SK-N-SH (cell line): Measurements from ENCODE around the gene DNMT3A. TPM values are rescaled to one million over a fixed set of nuclear protein-coding genes. Genes with fewer than 3 reads are reported as not detected.

Source experiments
- CTCF ChIA-PET: fragments of 300-600, 350-600 bp; formaldehyde crosslinking; extraction: SDS; loops from one replicate; lab custom pipeline; 2021; lab: Yijun Ruan, JAX
- POLR2A ChIA-PET: fragments of 350-600 bp; sonication (Branson Sonifier 250); formaldehyde crosslinking; extraction: SDS; loops from one replicate; lab custom pipeline; 2020; ENCODE audit warnings: antibody characterized with exemption, inconsistent platforms; lab: Yijun Ruan, JAX
- DNase-seq: peaks from one replicate; pipeline ENCODE4 v3.0.0; 2012
- H2AFZ ChIP-seq: fragments of 200-600 bp; sonication (generic); 2 replicates; pipeline ENCODE4 v1.8.1; 2016; ENCODE audit warnings: antibody characterized with exemption, mild to moderate bottlenecking, low read depth
- H3F3A ChIP-seq: fragments of 200-600 bp; sonication (generic); replicated peaks from 2 replicates; pipeline ENCODE3; 2016; ENCODE audit warnings: antibody characterized with exemption, mild to moderate bottlenecking; ENCODE audit not compliant: insufficient read depth
- H3K27ac ChIP-seq, 2 experiments: fragments of 200-500 bp in 1 of 2; fragments of 200-600 bp in 1 of 2; sonication (Bioruptor generic) in 1 of 2; sonication (generic), shearing (Covaris generic) in 1 of 2; 2 replicates each; pipeline versions ENCODE4 v1.5.1 to v1.6.1; 2014 to 2016; ENCODE audit warnings: low read depth in 2 of 2, inconsistent platforms in 1 of 2, low read length in 1 of 2, mild to moderate bottlenecking in 1 of 2, mixed read lengths in 1 of 2
- H3K27me3 ChIP-seq: fragments of 200-600 bp; sonication (generic), shearing (Covaris generic); 2 replicates; pipeline ENCODE4 v1.6.1; 2016; ENCODE audit warnings: mixed run types; ENCODE audit not compliant: insufficient read depth
- H3K36me3 ChIP-seq, 2 experiments: fragments of 200-500 bp in 1 of 2; fragments of 200-600 bp in 1 of 2; sonication (Bioruptor generic) in 1 of 2; sonication (generic) in 1 of 2; replicated peaks in 1 of 2; 2 replicates each; pipeline versions ENCODE3 to v1.5.1; 2014 to 2016; ENCODE audit warnings: low read length in 1 of 2, mild to moderate bottlenecking in 1 of 2; ENCODE audit not compliant: insufficient read depth in 2 of 2, control insufficient read depth in 1 of 2
- H3K4me1 ChIP-seq, 2 experiments: fragments of 200-500 bp in 1 of 2; fragments of 200-600 bp in 1 of 2; sonication (Bioruptor generic) in 1 of 2; sonication (generic), shearing (Covaris generic) in 1 of 2; 2 replicates each; pipeline versions ENCODE4 v1.5.1 to v1.6.1; 2014 to 2016; ENCODE audit warnings: low read depth in 1 of 2, low read length in 1 of 2, mixed run types in 1 of 2; ENCODE audit not compliant: insufficient read depth in 2 of 2, control insufficient read depth in 1 of 2
- H3K4me2 ChIP-seq: fragments of 200-600 bp; sonication (generic), shearing (Covaris generic); 2 replicates; pipeline ENCODE4 v1.6.1; 2017; ENCODE audit warnings: mixed run types
- H3K4me3 ChIP-seq, 2 experiments: fragments of 200-500 bp in 1 of 2; fragments of 200-600 bp in 1 of 2; sonication (Bioruptor generic) in 1 of 2; sonication (generic), shearing (Covaris generic) in 1 of 2; 2 replicates each; pipeline versions ENCODE4 v1.5.1 to v1.8.1; 2014 to 2016; ENCODE audit warnings: low read depth in 2 of 2, inconsistent platforms in 1 of 2, low read length in 1 of 2, mild to moderate bottlenecking in 1 of 2, mixed read lengths in 1 of 2, moderate library complexity in 1 of 2
- H3K79me2 ChIP-seq: fragments of 200-600 bp; sonication (generic); 2 replicates; pipeline ENCODE4 v1.8.1; 2017; ENCODE audit warnings: mild to moderate bottlenecking; ENCODE audit not compliant: insufficient read depth
- H3K9ac ChIP-seq: fragments of 200-600 bp; sonication (generic); 2 replicates; pipeline ENCODE4 v1.6.1; 2017; ENCODE audit warnings: mixed run types
- H3K9me2 ChIP-seq: fragments of 200-600 bp; sonication (generic); 2 replicates; pipeline ENCODE4 v1.6.1; 2017; ENCODE audit warnings: mixed run types
- H3K9me3 ChIP-seq: fragments of 200-600 bp; sonication (generic); 2 replicates; pipeline ENCODE4 v1.6.1; 2017; ENCODE audit warnings: mixed run types, mild to moderate bottlenecking, moderate library complexity
- H4K20me1 ChIP-seq: fragments of 200-600 bp; sonication (generic); 2 replicates; pipeline ENCODE4 v1.6.1; 2017; ENCODE audit warnings: mild to moderate bottlenecking, mixed run types; ENCODE audit not compliant: insufficient read depth
- CHD2 ChIP-seq: fragments of 150-350 bp; IDR thresholded peaks from 2 replicates; pipeline ENCODE4 v1.6.1; 2018; ENCODE audit warnings: low read length; ENCODE audit not compliant: partially characterized antibody
- ELF1 ChIP-seq: IDR thresholded peaks from 2 replicates; pipeline ENCODE4 v1.4.0; 2012
- EZH2phosphoT487 ChIP-seq: fragments of 200-600 bp; sonication (generic); IDR thresholded peaks from 2 replicates; pipeline ENCODE4 v1.6.1; 2017; ENCODE audit warnings: low read depth, mixed run types, mild to moderate bottlenecking, antibody characterized with exemption, moderate library complexity, borderline replicate concordance
- GABPA ChIP-seq: IDR thresholded peaks from 2 replicates; pipeline ENCODE4 v1.4.0; 2012; ENCODE audit warnings: low read depth, mild to moderate bottlenecking
- IRF3 ChIP-seq: fragments of 150-350 bp; IDR thresholded peaks from 2 replicates; pipeline ENCODE4 v1.6.1; 2016; ENCODE audit warnings: mild to moderate bottlenecking, low read depth, low read length
- JUND ChIP-seq: IDR thresholded peaks from 2 replicates; pipeline ENCODE4 v1.4.0; 2012
- MEF2A ChIP-seq: IDR thresholded peaks from 2 replicates; pipeline ENCODE4 v1.4.0; 2012; ENCODE audit warnings: low read depth, borderline replicate concordance
- MXI1 ChIP-seq: IDR thresholded peaks from 2 replicates; pipeline ENCODE4 v1.6.1; 2012; ENCODE audit warnings: mild to moderate bottlenecking, low read depth, low read length, improper control_type of control experiment
- NRF1 ChIP-seq: IDR thresholded peaks from 2 replicates; pipeline ENCODE4 v1.6.1; 2012; ENCODE audit warnings: low read depth, mild to moderate bottlenecking, low read length
- REST ChIP-seq: IDR thresholded peaks from 2 replicates; pipeline ENCODE4 v1.6.1; 2012; ENCODE audit warnings: mild to moderate bottlenecking, low read depth, low read length, moderate library complexity
- RFX5 ChIP-seq: IDR thresholded peaks from 2 replicates; pipeline ENCODE4 v1.6.1; 2012; ENCODE audit warnings: mild to moderate bottlenecking, improper control_type of control experiment, low read length
- RXRA ChIP-seq: IDR thresholded peaks from 2 replicates; pipeline ENCODE4 v1.4.0; 2012; ENCODE audit warnings: low read depth, mild to moderate bottlenecking, borderline replicate concordance
- TCF12 ChIP-seq: IDR thresholded peaks from 2 replicates; pipeline ENCODE4 v1.4.0; 2012
- TEAD4 ChIP-seq: IDR thresholded peaks from 2 replicates; pipeline ENCODE4 v1.4.0; 2012; ENCODE audit warnings: mild to moderate bottlenecking, borderline replicate concordance; ENCODE audit not compliant: insufficient read depth
- USF1 ChIP-seq: IDR thresholded peaks from 2 replicates; pipeline ENCODE4 v1.4.0; 2012; ENCODE audit warnings: low read depth, borderline replicate concordance
- USF2 ChIP-seq: fragments of 150-350 bp; IDR thresholded peaks from 2 replicates; pipeline ENCODE4 v1.6.1; 2017; ENCODE audit warnings: antibody characterized with exemption, low read length, low read depth, borderline replicate concordance
- YY1 ChIP-seq: IDR thresholded peaks from 2 replicates; pipeline ENCODE4 v1.4.0; 2012; ENCODE audit warnings: low read depth, mild to moderate bottlenecking
- WGBS: methylation state at CpG from one replicate; pipeline ENCODE4 v1.1.6; 2017; ENCODE audit warnings: low lambda C conversion rate; 5-methylcytosine and 5-hydroxymethylcytosine counted together
- polyA plus RNA-seq, 3 experiments: library from polyadenylated mRNA; depleted of rRNA; stranded (reverse); fragments of >200 nt; gene quantifications; 2 replicates each; pipeline ENCODE4 v1.2.3, GENCODE V29; 2012

DNMT3A gene
- polyA plus RNA-seq, 1 of the 3 experiments (the other 2 are of a cell fraction): 5.6 TPM

GRCh38 chr2:25281522-25281921 lies 60.2 kb downstream of the DNMT3A start:
- H3K36me3 ChIP-seq: peaks cover 7 to 26% of the 10 kb centered on the region in 2 experiments
- H3K9ac ChIP-seq: no peak overlapping the region
- ChIA-PET CTCF (interaction anchor here (0.6 to 1.9 kb wide), 4 partner anchors 9 to 279 kb away, joined by 3 to 6 read pairs (median 4); no protein-coding TSS in a partner anchor), POLR2A (interaction anchor here (0.6 kb wide), 1 partner anchor 8 kb away, joined by 4 read pairs; no protein-coding TSS in a partner anchor)
- DNase-seq: no peak
- H3K4me3 ChIP-seq: no peak overlapping the region
- no peaks in the 10 kb centered on the region for H3K9me3 ChIP-seq
- H3K79me2 ChIP-seq: no peaks in the 10 kb centered on the region
- H3K9me2 ChIP-seq: no peaks in the 10 kb centered on the region
- peaks cover 3% of the 10 kb centered on the region for H3F3A ChIP-seq
- H3K4me1 ChIP-seq: peaks cover 8 to 41% of the 10 kb centered on the region in 2 experiments; a peak in 2 of 4 replicates
- H3K27ac ChIP-seq: peak overlapping the region in 1 of 2 experiments; percentile 23; a peak in 1 of 4 replicates
- H2AFZ ChIP-seq: no peak overlapping the region
- TF ChIP-seq NRF1: no peak
- TF ChIP-seq IRF3: no peak
- H3K4me2 ChIP-seq: no peak overlapping the region
- WGBS: 85% methylated on average over 5 of the region's 5 CpGs
- no peaks in the 10 kb centered on the region for H4K20me1 ChIP-seq
- H3K27me3 ChIP-seq: no peaks in the 10 kb centered on the region

GRCh38 chr2:25280051-25280687 lies 61.6 kb downstream of the DNMT3A start:
- CTCF ChIA-PET: interaction anchor here (0.9 to 1.6 kb wide), 7 partner anchors 13 to 310 kb away, joined by 3 to 6 read pairs (median 3); partner anchors contain the start of gene DNMT3A

More at GRCh38 chr2:25280051-25280687, 61.6 kb downstream of the DNMT3A start:
- Histone ChIP-seq H3K9ac (no peak overlapping the region), H3K36me3 (peaks cover 7 to 35% of the 10 kb centered on the region in 2 experiments), H3K4me1 (peaks cover 0 to 28% of the 10 kb centered on the region in 2 experiments; a peak in 2 of 4 replicates)
- no peak for TF ChIP-seq RXRA
- TF ChIP-seq USF1: no peak
- TF ChIP-seq GABPA: no peak
- TF ChIP-seq MEF2A: no peak
- no peak for TF ChIP-seq RFX5
- TF ChIP-seq TCF12: no peak
- no peak for TF ChIP-seq EZH2phosphoT487
- TF ChIP-seq ELF1: no peak
- TF ChIP-seq USF2: no peak
- TF ChIP-seq CHD2: no peak
- no peak for TF ChIP-seq JUND
- TF ChIP-seq REST: no peak
- no peak for TF ChIP-seq YY1
- TF ChIP-seq TEAD4: no peak
- no peak for TF ChIP-seq MXI1
- TF ChIP-seq, all 33 proteins: peak for 0
- Histone ChIP-seq H3K4me2 (no peak overlapping the region), H3K79me2 (no peaks in the 10 kb centered on the region), H3K9me3 (no peaks in the 10 kb centered on the region), H2AFZ (no peak overlapping the region), H3K27ac (peak overlapping the region in 1 of 2 experiments; percentile 41; a peak in 1 of 4 replicates), H3K9me2 (no peaks in the 10 kb centered on the region), H3K27me3 (no peaks in the 10 kb centered on the region), H3K4me3 (no peak overlapping the region), H3F3A (peaks cover 3% of the 10 kb centered on the region), H4K20me1 (no peaks in the 10 kb centered on the region)
- no peak for DNase-seq
- POLR2A ChIA-PET: interaction anchor here (1.0 to 2.1 kb wide), 2 partner anchors 11 to 50 kb away, joined by 4 to 8 read pairs; no protein-coding TSS in a partner anchor
- WGBS: 88% methylated on average over 10 of the region's 10 CpGs
